Amniotic stem cell (primary cell): Measurements from ENCODE around the gene TTC28.

Experiments used
- DNase-seq: peaks from one replicate; lab custom pipeline; 2025; lab: John Stamatoyannopoulos, UW

Gene TTC28

DNA sequence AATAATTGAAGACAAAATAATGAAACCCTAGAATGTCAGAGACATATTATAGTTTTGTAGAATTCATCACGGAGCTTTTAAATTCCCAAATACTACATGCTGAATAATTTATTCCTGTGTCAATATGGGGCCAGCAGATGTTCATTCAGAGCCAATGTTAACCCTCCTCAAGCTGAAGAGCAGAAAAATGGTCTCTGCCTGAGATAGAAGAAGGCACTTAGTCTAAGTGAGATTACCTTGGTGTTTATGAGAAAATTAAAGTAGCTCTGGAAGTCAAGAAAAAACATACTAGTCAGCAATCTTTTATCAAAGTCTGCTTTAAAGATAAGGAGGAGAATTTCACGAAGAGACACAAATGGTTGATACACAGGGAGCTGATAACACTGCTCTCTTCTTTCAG, 328.2 kb downstream of the TTC28 start:
- DNase-seq: no peak

- no peak for DNase-seq
These were observed 330.7 kb downstream of the TTC28 start for GRCh38 chr22:28348613-28349609.

DNA sequence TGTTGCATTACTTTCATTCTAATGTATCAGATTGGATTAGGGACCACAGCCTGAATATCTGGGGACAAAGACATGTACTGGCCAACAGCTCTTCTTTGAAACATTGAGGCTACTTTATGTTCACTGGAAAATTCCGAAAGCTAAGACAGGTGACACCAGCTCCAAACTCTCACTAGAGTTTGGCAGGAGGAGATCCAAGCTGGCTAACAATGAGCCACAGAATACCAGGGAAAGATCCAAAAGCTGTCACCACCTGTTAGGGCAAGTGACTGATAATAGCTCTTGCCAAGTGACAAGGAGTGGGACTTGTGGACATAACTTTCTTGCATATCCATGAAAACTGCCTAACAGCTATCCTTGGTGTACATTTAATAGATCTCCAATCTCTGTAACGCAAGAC, 333.3 kb downstream of the TTC28 start:
- no peak for DNase-seq

DNA sequence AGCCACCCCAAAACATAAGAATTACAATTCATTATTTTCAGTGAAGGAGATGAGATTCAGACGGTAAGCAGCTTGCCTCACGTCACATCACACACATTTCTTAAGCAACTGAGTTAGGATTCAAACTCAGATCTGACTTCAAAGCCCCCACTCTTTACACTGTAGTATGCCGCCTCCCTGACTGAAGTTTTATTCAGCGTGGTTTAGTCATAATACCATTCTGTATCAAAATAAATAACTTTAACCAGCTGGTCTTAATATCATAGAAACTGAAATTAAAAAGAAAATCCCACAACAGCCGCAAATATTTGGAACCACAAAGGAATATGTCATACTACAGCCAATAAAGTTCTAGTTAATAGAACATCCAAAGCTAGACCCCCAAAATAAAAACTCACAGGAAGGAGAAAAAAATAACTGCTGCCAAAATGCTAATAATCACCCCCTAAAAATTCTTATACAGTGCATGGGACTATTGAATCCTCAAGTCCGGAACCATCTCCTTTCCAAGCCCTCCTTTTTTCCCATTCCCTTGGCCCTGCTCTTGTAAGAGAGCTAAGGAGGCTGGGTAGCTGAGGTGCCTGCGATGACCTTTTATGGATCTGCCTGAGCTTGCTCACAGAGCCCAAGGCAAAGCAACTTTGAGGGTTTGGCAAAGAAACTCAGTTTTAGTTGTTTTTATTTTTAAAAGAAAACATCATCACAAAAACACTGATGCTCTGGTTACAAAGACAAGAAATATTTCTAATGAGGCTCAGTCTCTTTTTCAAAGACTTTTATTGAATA, 334.5 kb downstream of the TTC28 start:
- no peak for DNase-seq

- no peak for DNase-seq
These were observed 338.6 kb downstream of the TTC28 start for GRCh38 chr22:28341001-28341400.

- DNase-seq: no peak
These were observed 346.6 kb downstream of the TTC28 start for GRCh38 chr22:28333088-28333487.

GRCh38 chr22:28332410-28332809, 347.2 kb downstream of the TTC28 start:
- DNase-seq: no peak

- DNase-seq: no peak
These were observed 347.9 kb downstream of the TTC28 start for GRCh38 chr22:28331695-28332094.

GRCh38 chr22:28329186-28330073, 350.2 kb downstream of the TTC28 start:
- DNase-seq: no peak

- no peak for DNase-seq
These were observed 350.9 kb downstream of the TTC28 start for GRCh38 chr22:28328756-28329155.

- DNase-seq: no peak
These were observed 363.6 kb downstream of the TTC28 start for GRCh38 chr22:28316014-28316413.

DNA sequence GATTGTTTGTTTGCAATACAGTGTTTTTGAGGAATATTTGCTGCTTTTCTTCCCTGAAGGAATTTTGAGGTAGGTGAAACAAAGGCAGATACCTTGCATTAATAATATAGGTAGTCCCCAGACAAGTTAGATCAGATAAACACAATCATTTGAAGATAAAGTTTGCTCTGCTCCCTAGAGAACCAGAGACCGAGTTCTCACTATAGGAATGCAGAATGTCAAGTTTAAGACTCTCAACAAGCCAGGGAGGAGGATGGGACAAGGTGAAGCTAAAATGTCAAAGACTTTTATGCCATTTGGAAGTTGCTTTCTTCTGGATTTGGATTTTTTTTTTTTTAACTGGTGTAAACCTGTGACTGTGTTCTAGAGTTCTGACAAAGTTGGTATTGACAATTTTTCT, 364.7 kb downstream of the TTC28 start:
- DNase-seq: no peak

DNA sequence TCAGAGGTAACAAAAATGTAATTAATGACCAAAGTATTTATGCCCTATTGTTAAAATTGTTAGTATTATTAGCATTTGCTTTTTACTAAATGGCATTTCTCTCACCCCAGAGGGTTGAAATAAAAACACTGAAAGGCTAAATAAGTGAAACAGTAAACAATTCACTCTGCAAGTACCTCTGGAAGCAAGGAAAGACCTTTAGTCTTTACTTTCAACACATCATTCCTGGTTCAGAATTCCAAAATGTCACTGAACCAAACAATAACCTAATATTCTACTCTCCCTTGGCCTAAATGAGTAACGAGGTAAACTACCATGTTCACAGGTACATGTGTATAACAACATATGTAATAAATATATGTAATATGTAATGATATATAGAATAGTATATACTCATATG, 369.3 kb downstream of the TTC28 start:
- no peak for DNase-seq

GRCh38 chr22:28299753-28300152, 379.9 kb downstream of the TTC28 start:
- DNase-seq: no peak

DNA sequence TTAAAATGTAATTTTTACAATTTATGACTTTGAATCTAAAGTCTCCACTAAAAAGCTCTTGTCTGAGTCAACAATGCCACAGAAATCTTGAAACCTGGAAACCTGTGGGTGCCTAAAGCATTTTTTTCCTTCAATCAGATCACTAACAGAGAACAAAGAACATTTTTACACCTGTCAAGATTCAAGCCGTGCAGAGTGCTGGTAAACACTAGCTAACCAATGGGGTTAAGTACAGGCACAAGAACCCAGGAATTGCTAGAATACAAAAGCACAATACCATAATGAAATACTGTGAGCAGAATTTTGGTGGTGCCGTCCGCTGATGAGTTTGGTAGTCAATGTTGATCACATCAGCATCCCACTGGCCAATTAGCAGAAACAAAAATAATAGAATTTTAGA, 380.3 kb downstream of the TTC28 start:
- no peak for DNase-seq

DNA sequence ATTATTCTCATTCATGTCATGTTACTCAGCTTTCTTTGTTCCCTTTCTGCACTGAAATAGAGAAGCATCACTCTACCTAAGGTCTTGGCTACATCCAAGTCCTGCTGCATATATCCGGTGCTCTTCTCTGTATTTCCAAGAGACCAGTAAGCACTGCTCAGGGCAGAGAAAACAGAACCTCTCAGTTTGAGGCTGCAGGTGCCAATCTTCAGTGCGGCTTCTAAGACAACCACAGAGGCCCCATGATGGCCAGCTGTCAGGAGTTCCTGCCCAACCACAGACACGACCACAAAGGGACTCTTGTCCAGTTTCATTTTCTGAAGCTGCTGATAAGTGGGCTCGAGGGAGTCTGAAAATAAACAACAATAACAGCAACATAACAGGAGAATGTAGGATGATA, 382.1 kb downstream of the TTC28 start:
- DNase-seq: no peak

DNA sequence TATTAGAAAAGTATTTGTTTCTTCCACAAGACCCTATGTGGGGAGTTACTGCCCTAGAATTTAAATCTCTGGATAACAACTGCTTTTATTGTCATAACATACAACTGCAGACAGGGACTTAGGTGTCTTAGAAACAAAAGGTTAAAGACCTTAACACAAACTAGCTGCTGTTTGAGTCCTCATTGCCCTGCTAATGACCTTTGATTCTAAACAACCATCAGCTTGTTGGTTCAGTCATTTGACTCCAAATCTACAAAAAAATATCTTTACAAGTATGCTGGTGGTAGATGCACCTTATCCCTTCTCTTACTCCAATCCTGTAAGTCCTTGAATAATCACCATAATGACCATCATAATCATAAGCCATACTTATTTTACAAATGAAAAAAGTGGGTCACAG, 383.2 kb downstream of the TTC28 start:
- DNase-seq: no peak

GRCh38 chr22:28283068-28283654, 396.5 kb downstream of the TTC28 start:
- no peak for DNase-seq

GRCh38 chr22:28282405-28283067, 397.1 kb downstream of the TTC28 start:
- no peak for DNase-seq

GRCh38 chr22:28279888-28280287, 399.8 kb downstream of the TTC28 start:
- DNase-seq: no peak

GRCh38 chr22:28269277-28269676, 410.4 kb downstream of the TTC28 start:
- no peak for DNase-seq
